ENCODE measurements around the gene RFTN1. TPM values are rescaled to one million over a fixed set of nuclear protein-coding genes. Genes with fewer than 3 reads are reported as not detected.

The RFTN1 gene
- total and polyA plus RNA-seq, 9 of the 15 experiments (the other 6 are each of a cell fraction or from before 2014, with no cell fraction given): 0.08 to 0.51 (median 0.11) TPM; not detected in 6

GRCh38 chr3:16468336-16469098 is 45.0 kb downstream of the RFTN1 start (continued):
- TF ChIP-seq RBM39 (optimal IDR thresholded peaks at IDR 0.05; ENCODE audit: low read depth, low read length): no peak

GRCh38 chr3:16468002-16468335 is 45.5 kb downstream of the RFTN1 start:
- Histone ChIP-seq H3K9me1 (ENCODE audit: control insufficient read depth, insufficient read depth, low read length) (no peaks in the 10 kb centered on the region), H3K9ac (ENCODE audit: insufficient read depth in 1 of 2, low read depth in 2 of 2, low read length in 2 of 2) (no peak overlapping the region), H3K27me3 (ENCODE audit: control insufficient read depth in 2 of 2, insufficient read depth in 2 of 2, low read length in 2 of 2) (peaks cover 10 to 30% of the 10 kb centered on the region in 2 experiments), H3K4me1 (replicated peaks in 1 of 2; ENCODE audit: control insufficient read depth in 2 of 2, insufficient read depth in 2 of 2, low read length in 2 of 2) (peaks cover 0 to 3% of the 10 kb centered on the region in 2 experiments; a peak in 2 of 5 replicates), H3K9me3 (replicated peaks; ENCODE audit: control insufficient read depth, insufficient read depth, low read depth, low read length) (no peaks in the 10 kb centered on the region), H2AFZ (ENCODE audit: low read depth, low read length) (no peak overlapping the region), H3K4me2 (ENCODE audit: insufficient read depth, low read length) (no peak overlapping the region), H3K4me3 (no peak overlapping the region), H4K20me1 (replicated peaks; ENCODE audit: control insufficient read depth, insufficient read depth, low read length) (no peaks in the 10 kb centered on the region), H3K79me2 (ENCODE audit: control insufficient read depth, insufficient read depth, low read length) (no peaks in the 10 kb centered on the region), H3K27ac (ENCODE audit: extremely low read depth, low read depth, low read length) (no peak overlapping the region), H3K36me3 (ENCODE audit: control insufficient read depth, insufficient read depth, low read length) (no peaks in the 10 kb centered on the region)
- ChIA-PET POLR2A (interaction anchor here (1.2 kb wide), 1 partner anchor 68 kb away, joined by 3 read pairs; no protein-coding TSS in a partner anchor), CTCF (ENCODE audit: low intra/inter-chr PET ratio) (no interaction called here)
- DNase-seq (ENCODE audit: extremely low read depth in 1 of 4, low spot score in 3 of 4) (no peak), ATAC-seq (no peak), FAIRE-seq (no peak)
- no TSS peak for BruUV-seq (replicated peaks)
- WGBS (ENCODE audit: insufficient coverage, low coverage, missing lambda C conversion rate): under 1% methylated on average over 6 of the region's 6 CpGs
- in situ Hi-C loops (cut with MboI) (no loop called here), intact Hi-C loops (cut with micrococcal nuclease) (no loop called here)
- no peak for TF ChIP-seq TFE3 (CRISPR knock-in tag; IDR thresholded peaks at IDR 0.05)
- no peak for TF ChIP-seq NR2C2 (CRISPR knock-in tag; IDR thresholded peaks at IDR 0.05)
- TF ChIP-seq NR2C2 (tag; IDR thresholded peaks at IDR 0.05): no peak
- TF ChIP-seq ZNF12 (CRISPR knock-in tag; IDR thresholded peaks at IDR 0.05): no peak
- TF ChIP-seq ETV6 (IDR thresholded peaks at IDR 0.05; ENCODE audit: borderline replicate concordance in 1 of 2, low read depth in 2 of 2, low read length in 1 of 2): no peak
- TF ChIP-seq ETV6 (CRISPR knock-in tag; IDR thresholded peaks at IDR 0.05; ENCODE audit: borderline replicate concordance): no peak
- TF ChIP-seq CXXC5 (CRISPR knock-in tag; IDR thresholded peaks at IDR 0.05): no peak
- no peak for TF ChIP-seq TOE1 (IDR thresholded peaks at IDR 0.05; ENCODE audit: borderline replicate concordance)
- no peak for TF ChIP-seq TOE1 (CRISPR knock-in tag; IDR thresholded peaks at IDR 0.05; ENCODE audit: borderline replicate concordance, low read depth)
- no peak for TF ChIP-seq PBX2 (CRISPR knock-in tag; IDR thresholded peaks at IDR 0.05; ENCODE audit: low read depth)
- peak; percentile 40; the same call in 1 of the 2 replicates for TF ChIP-seq PBX2 (tag; conservative IDR thresholded peaks at IDR 0.05; ENCODE audit: low read depth)
